CD4-positive, alpha-beta T cell treated with Interleukin-4 for 4 hours (primary cell): Measurements from ENCODE around the gene TNS2.

ENCODE experiments used
- DNase-seq: peaks from one replicate; pipeline ENCODE4 v3.0.0-alpha.2; 2020

Gene TNS2

GRCh38 chr12:53056901-53057300, 7.0 kb downstream of the TNS2 start:
- DNase-seq: no peak

GRCh38 chr12:53057816-53058500, 8.1 kb downstream of the TNS2 start:
- DNase-seq: no peak

- no peak for DNase-seq
Observed at GRCh38 chr12:53058674-53059433, 9.0 kb downstream of the TNS2 start.

GRCh38 chr12:53059434-53060063, 9.7 kb downstream of the TNS2 start:
- no peak for DNase-seq

GRCh38 chr12:53060064-53060720, 10.3 kb downstream of the TNS2 start:
- DNase-seq: no peak

GRCh38 chr12:53060721-53061276, 10.9 kb downstream of the TNS2 start:
- DNase-seq: no peak

GRCh38 chr12:53061404-53062010, 11.6 kb downstream of the TNS2 start:
- no peak for DNase-seq

GRCh38 chr12:53062011-53062961, 12.4 kb downstream of the TNS2 start:
- DNase-seq: no peak

GRCh38 chr12:53062977-53063707, 13.3 kb downstream of the TNS2 start:
- DNase-seq: no peak

GRCh38 chr12:53063708-53064612, 14.1 kb downstream of the TNS2 start:
- no peak for DNase-seq

- DNase-seq: no peak
Observed at GRCh38 chr12:53064613-53065436, 15.0 kb downstream of the TNS2 start.

- DNase-seq: no peak
Observed at GRCh38 chr12:53065470-53065869, 15.6 kb downstream of the TNS2 start.

- peak; percentile 54 for DNase-seq
Observed at GRCh38 chr12:53065975-53066931, 16.4 kb downstream of the TNS2 start.

- DNase-seq: no peak
Observed at GRCh38 chr12:53067074-53067992, 17.5 kb downstream of the TNS2 start.

- no peak for DNase-seq
Observed at GRCh38 chr12:53067993-53068770, 18.3 kb downstream of the TNS2 start.
